HCT116 (cell line): ENCODE results near the gene CBL.

Source experiments
- CTCF ChIP-seq, 3 experiments: fragments of 200-600 bp in 1 of 3; sonication (generic) in 1 of 3; IDR thresholded peaks in 2 of 3; conservative IDR thresholded peaks in 1 of 3; 2 replicates each; pipeline ENCODE4 v1.5.1; 2012 to 2017; ENCODE audit warnings: low read depth in 2 of 3, low read length in 2 of 3, antibody characterized with exemption in 1 of 3, borderline replicate concordance in 1 of 3, control low read depth in 1 of 3, mild to moderate bottlenecking in 1 of 3, mixed read lengths in 1 of 3, mixed run types in 1 of 3, moderate library complexity in 1 of 3; ENCODE audit not compliant: insufficient read depth in 1 of 3
- EZH2 ChIP-seq: fragments of 200-600 bp; sonication (generic); IDR thresholded peaks from 2 replicates; pipeline ENCODE4 v1.6.1; 2017; ENCODE audit warnings: antibody characterized with exemption, mixed run types
- POLR2A ChIP-seq: IDR thresholded peaks from 2 replicates; pipeline ENCODE4 v1.7.0; 2011; ENCODE audit warnings: borderline replicate concordance; ENCODE audit not compliant: insufficient read depth, insufficient read length; ENCODE audit errors: extremely low read depth
- REST ChIP-seq: IDR thresholded peaks from 2 replicates; pipeline ENCODE4 v1.6.1; 2012; ENCODE audit warnings: low read depth
- YY1 ChIP-seq: IDR thresholded peaks from 2 replicates; pipeline ENCODE4 v1.6.1; 2011; ENCODE audit warnings: low read length, low read depth, moderate library complexity, mild to moderate bottlenecking; ENCODE audit not compliant: insufficient replicate concordance; ENCODE audit errors: extremely low read depth

- TF ChIP-seq POLR2A (no peak), CTCF (IDR thresholded peaks at IDR 0.05 in 2 of 3, conservative IDR thresholded peaks at IDR 0.05 in 1 of 3; ENCODE audit: borderline replicate concordance in 1 of 3, insufficient read depth in 1 of 3, low read depth in 2 of 3, low read length in 2 of 3) (no peak), YY1 (no peak), EZH2 (no peak), REST (no peak)
These were observed 136.4 kb downstream of the CBL start for GRCh38 chr11:119342362-119343130.
